HepG2 (cell line): ENCODE results near the gene ITGAV. TPM values are rescaled to one million over a fixed set of nuclear protein-coding genes. Genes with fewer than 3 reads are reported as not detected.

Experiments used
- ATAC-seq: fragments of 200-7000 bp; cut with Tn5 transposase; 3 replicates; pipeline ENCODE4 v1.9.1; 2020; ENCODE audit warnings: mild to moderate bottlenecking, moderate library complexity
- BruUV-seq: library from RNA; stranded (reverse); fragments of 400-500 nt; replicated peaks from 2 replicates; lab custom pipeline; 2021; lab: Mats Ljungman, UMichigan
- CTCF ChIA-PET: fragments of 300-600 bp; formaldehyde crosslinking; extraction: SDS; loops from one replicate; lab custom pipeline; 2021; ENCODE audit warnings: low total read pairs, inconsistent platforms, low intra/inter-chr PET ratio; lab: Yijun Ruan, JAX
- POLR2A ChIA-PET: fragments of 350-600 bp; sonication (Branson Sonifier 250); formaldehyde crosslinking; loops from one replicate; lab custom pipeline; 2020; ENCODE audit warnings: antibody characterized with exemption, inconsistent platforms; lab: Yijun Ruan, JAX
- DNase-seq: peaks from one replicate; pipeline ENCODE4 v3.0.0-alpha.2; 2015; ENCODE audit warnings: low spot score
- FAIRE-seq: peaks from 3 replicates; lab custom pipeline; 2011; peaks lifted over from hg19 to GRCh38; lab: Jason Lieb, UNC
- H2AFZ ChIP-seq: one replicate; pipeline ENCODE4 v1.6.1; 2011; ENCODE audit warnings: low read length, inconsistent platforms
- H3K27ac ChIP-seq: fragments of 300-600 bp; 3 replicates; pipeline ENCODE4 v1.8.0; 2011; ENCODE audit warnings: mixed run types, mild to moderate bottlenecking, mixed read lengths, low read length, inconsistent platforms; ENCODE audit not compliant: insufficient read depth; ENCODE audit errors: extremely low read length
- H3K27me3 ChIP-seq, 2 experiments: fragments of 200-600 bp in 1 of 2; 2 replicates in 1 of 2; 3 replicates in 1 of 2; pipeline versions ENCODE4 v1.6.0 to v1.8.0; 2011; ENCODE audit warnings: low read length in 2 of 2, mild to moderate bottlenecking in 2 of 2, moderate library complexity in 2 of 2, inconsistent platforms in 1 of 2; ENCODE audit not compliant: insufficient read depth in 2 of 2, control insufficient read depth in 1 of 2
- H3K36me3 ChIP-seq, 2 experiments: fragments of 200-600 bp in 1 of 2; replicated peaks in 1 of 2; 2 replicates in 1 of 2; 3 replicates in 1 of 2; pipeline versions ENCODE4 v1.5.1 to v1.8.0; 2011; ENCODE audit warnings: low read length in 2 of 2, inconsistent platforms in 1 of 2; ENCODE audit not compliant: insufficient read depth in 2 of 2, control insufficient read depth in 1 of 2
- H3K4me1 ChIP-seq: 2 replicates; pipeline ENCODE4 v1.5.1; 2012; ENCODE audit warnings: low read length, inconsistent platforms; ENCODE audit not compliant: insufficient read depth
- H3K4me2 ChIP-seq: 2 replicates; pipeline ENCODE4 v1.6.0; 2011; ENCODE audit warnings: low read depth, low read length, inconsistent platforms
- H3K4me3 ChIP-seq, 3 experiments: fragments of 200-600 bp in 1 of 3; sonication (generic), shearing (Covaris generic) in 1 of 3; replicated peaks in 1 of 3; 2 replicates each; pipeline ENCODE4 v1.5.1; 2011 to 2016; ENCODE audit warnings: low read length in 3 of 3, inconsistent platforms in 2 of 3, low read depth in 2 of 3, mild to moderate bottlenecking in 2 of 3, control low read depth in 1 of 3, mixed read lengths in 1 of 3; ENCODE audit not compliant: insufficient read depth in 1 of 3
- H3K79me2 ChIP-seq: one replicate; pipeline ENCODE4 v1.6.1; 2011; ENCODE audit warnings: low read length, inconsistent platforms; ENCODE audit not compliant: insufficient read depth
- H3K9ac ChIP-seq: 2 replicates; pipeline ENCODE4 v1.6.0; 2011; ENCODE audit warnings: mild to moderate bottlenecking, low read depth, low read length, inconsistent platforms; ENCODE audit not compliant: insufficient read depth
- H3K9me3 ChIP-seq: 2 replicates; pipeline ENCODE4 v1.5.1; 2012; ENCODE audit warnings: mild to moderate bottlenecking, low read length
- H4K20me1 ChIP-seq: 2 replicates; pipeline ENCODE4 v1.6.0; 2011; ENCODE audit warnings: inconsistent platforms, mild to moderate bottlenecking, low read length, moderate library complexity; ENCODE audit not compliant: insufficient read depth
- E2F2 ChIP-seq: sonication (generic); formaldehyde crosslinking; IDR thresholded peaks from 2 replicates; pipeline ENCODE4 v1.4.0; 2020; ENCODE audit warnings: missing genetic modification reagents, borderline replicate concordance
- ESRRA ChIP-seq: sonication (generic); formaldehyde crosslinking; IDR thresholded peaks from 2 replicates; pipeline ENCODE4 v1.5.1; 2020; ENCODE audit warnings: mild to moderate bottlenecking, low read depth, missing genetic modification reagents
- FOXA3 ChIP-seq: IDR thresholded peaks from 2 replicates; pipeline ENCODE4 v1.6.1; 2016; ENCODE audit warnings: missing genetic modification reagents, missing compliant biosample characterization
- KDM2A ChIP-seq: sonication (generic); formaldehyde crosslinking; IDR thresholded peaks from 2 replicates; pipeline ENCODE4 v1.4.0; 2020; ENCODE audit warnings: low read depth, missing genetic modification reagents, borderline replicate concordance
- PCBP2 ChIP-seq: fragments of 200-400 bp; formaldehyde crosslinking; optimal IDR thresholded peaks from 2 replicates; pipeline ENCODE3; 2018; ENCODE audit warnings: low read length, low read depth; ENCODE audit not compliant: poor library complexity, severe bottlenecking
- POLR2AphosphoS5 ChIP-seq: IDR thresholded peaks from 2 replicates; pipeline ENCODE4 v1.6.1; 2012; ENCODE audit warnings: low read depth, low read length
- RELA ChIP-seq: sonication (generic); formaldehyde crosslinking; IDR thresholded peaks from 2 replicates; pipeline ENCODE4 v1.4.0; 2020; ENCODE audit warnings: missing genetic modification reagents
- SALL2 ChIP-seq: sonication (generic); formaldehyde crosslinking; IDR thresholded peaks from 2 replicates; pipeline ENCODE4 v1.8.1; 2023; ENCODE audit warnings: mild to moderate bottlenecking, missing genetic modification reagents, inconsistent platforms
- SNAPC4 ChIP-seq: sonication (generic); formaldehyde crosslinking; IDR thresholded peaks from 2 replicates; pipeline ENCODE4 v1.4.0; 2020; ENCODE audit warnings: mild to moderate bottlenecking, missing genetic modification reagents
- SRSF9 ChIP-seq: fragments of 200-400 bp; formaldehyde crosslinking; IDR thresholded peaks from 2 replicates; pipeline ENCODE4 v1.6.1; 2018; ENCODE audit warnings: borderline replicate concordance, mild to moderate bottlenecking, low read depth, low read length; ENCODE audit not compliant: insufficient read depth, poor library complexity, severe bottlenecking
- TARDBP ChIP-seq: sonication (generic); formaldehyde crosslinking; IDR thresholded peaks from 2 replicates; pipeline ENCODE4 v1.8.0; 2022; ENCODE audit warnings: mild to moderate bottlenecking, missing genetic modification reagents
- ZNF670 ChIP-seq: sonication (generic); formaldehyde crosslinking; IDR thresholded peaks from 2 replicates; pipeline ENCODE4 v1.8.0; 2022; ENCODE audit warnings: mild to moderate bottlenecking, missing genetic modification reagents, borderline replicate concordance
- ZNF687 ChIP-seq: sonication (generic); formaldehyde crosslinking; IDR thresholded peaks from 2 replicates; pipeline ENCODE4 v1.5.1; 2020; ENCODE audit warnings: mild to moderate bottlenecking, missing genetic modification reagents, moderate library complexity
- ZNF749 ChIP-seq: sonication (generic); formaldehyde crosslinking; IDR thresholded peaks from 2 replicates; pipeline ENCODE4 v1.8.0; 2022; ENCODE audit warnings: mild to moderate bottlenecking, missing genetic modification reagents, moderate library complexity, borderline replicate concordance
- WGBS: methylation state at CpG from one replicate; pipeline ENCODE4 v1.1.6; 2017; ENCODE audit warnings: low lambda C conversion rate; 5-methylcytosine and 5-hydroxymethylcytosine counted together
- in situ Hi-C: cut with HindIII; loops from 2 replicates; pipeline ENCODE4 v1.10.0; 2017; ENCODE audit warnings: low pct_unique_long_range_greater_than_20kb; ENCODE audit not compliant: extremely low pct_ligation_motif_present
- intact Hi-C: fragments of 100-400 bp; cut with micrococcal nuclease; formaldehyde crosslinking; loops from one replicate; pipeline ENCODE4 v1.10.0; 2022; ENCODE audit not compliant: unreplicated experiment
- polyA plus RNA-seq, 8 experiments: library from polyadenylated mRNA; depleted of rRNA in 3 of 8; stranded (reverse) in 7 of 8; unstranded in 1 of 8; fragments of >200 nt; fragmentation: Illumina TruSeq in 4 of 8; extraction: Trizol in 4 of 8; gene quantifications; 2 replicates each; pipeline versions ENCODE4 v1.2.1 to v1.2.3, GENCODE V29; 2011 to 2016; ENCODE audit warnings: low read depth in 4 of 8, missing spikeins in 1 of 8, mixed read lengths in 1 of 8; ENCODE audit not compliant: insufficient read depth in 1 of 8
- total RNA-seq, 5 experiments: library from RNA; depleted of rRNA; stranded (reverse); fragments of >200 nt; fragmentation: Illumina TruSeq; extraction: Trizol; gene quantifications; 2 replicates each; pipeline ENCODE4 v1.2.3, GENCODE V29; 2016; ENCODE audit warnings: low read depth in 1 of 5

The ITGAV gene
- total and polyA plus RNA-seq, 2 of the 13 experiments (the other 11 are each of a cell fraction or from before 2014, with no cell fraction given), result 59.1 to 60.4 TPM

- ATAC-seq, result no peak
- Histone ChIP-seq H3K9me3 (no peaks in the 10 kb centered on the region), H2AFZ (no peak overlapping the region), H3K36me3 (no peaks in the 10 kb centered on the region), H3K4me3 (no peak overlapping the region), H3K79me2 (no peaks in the 10 kb centered on the region), H3K4me1 (no peaks in the 10 kb centered on the region), H3K9ac (no peak overlapping the region), H4K20me1 (no peaks in the 10 kb centered on the region), H3K27me3 (no peaks in the 10 kb centered on the region), H3K27ac (no peak overlapping the region), H3K4me2 (no peak overlapping the region)
- CTCF ChIA-PET, result no interaction called here
- BruUV-seq, result no TSS peak
- no peak for FAIRE-seq
- POLR2A ChIA-PET, result no interaction called here
- intact Hi-C loops (loop anchor here (2.0 kb wide), 1 partner anchor 65 kb away; no protein-coding TSS in a partner anchor), in situ Hi-C loops (no loop called here)
- WGBS, result 29% methylated on average over 3 of the region's 3 CpGs
- DNase-seq, result no peak
- TF ChIP-seq POLR2AphosphoS5 (no peak), PCBP2 (no peak), SALL2 (CRISPR knock-in tag) (no peak), TARDBP (CRISPR knock-in tag) (no peak), ESRRA (CRISPR knock-in tag) (no peak), FOXA3 (CRISPR knock-in tag) (no peak), RELA (CRISPR knock-in tag) (no peak), SNAPC4 (CRISPR knock-in tag) (no peak), SRSF9 (no peak), ZNF687 (no peak), ZNF749 (CRISPR knock-in tag) (no peak), E2F2 (no peak), ZNF670 (CRISPR knock-in tag) (no peak), KDM2A (no peak)
These were observed 127.6 kb downstream of the ITGAV start for GRCh38 chr2:186717320-186718007.
